Neural progenitor cell (in vitro differentiated cells): ENCODE results near the gene SON. TPM values are rescaled to one million over a fixed set of nuclear protein-coding genes. Genes with fewer than 3 reads are reported as not detected.
"Not testable (repeated sequence)": the region's sequence is repeated elsewhere in the genome, so short reads cannot be mapped to it uniquely, and the experiment has no call there.

Experiments used
- DNase-seq: peaks from one replicate; pipeline ENCODE4 v3.0.0-alpha.2; 2016; ENCODE audit warnings: low spot score
- H2AFZ ChIP-seq: fragments of 200-600 bp; sonication (generic); replicated peaks from 2 replicates; pipeline ENCODE4 v1.6.1; 2016; ENCODE audit warnings: antibody characterized with exemption
- H3F3A ChIP-seq: fragments of 200-600 bp; sonication (generic); 2 replicates; pipeline ENCODE4 v1.6.1; 2016; ENCODE audit warnings: antibody characterized with exemption, low read depth
- H3K27ac ChIP-seq: fragments of 200-600 bp; sonication (generic); 2 replicates; pipeline ENCODE4 v1.5.1; 2016; ENCODE audit warnings: mild to moderate bottlenecking
- H3K27me3 ChIP-seq: fragments of 200-600 bp; sonication (generic); 2 replicates; pipeline ENCODE4 v1.6.1; 2016; ENCODE audit warnings: mild to moderate bottlenecking, moderate library complexity
- H3K36me3 ChIP-seq: fragments of 200-600 bp; sonication (generic); 2 replicates; pipeline ENCODE4 v1.5.1; 2016
- H3K4me1 ChIP-seq: fragments of 200-600 bp; sonication (generic); 2 replicates; pipeline ENCODE4 v1.6.1; 2016; ENCODE audit warnings: mixed run types
- H3K4me2 ChIP-seq: fragments of 200-600 bp; sonication (generic); 2 replicates; pipeline ENCODE4 v1.6.1; 2016
- H3K4me3 ChIP-seq: fragments of 200-600 bp; sonication (generic); 2 replicates; pipeline ENCODE4 v1.5.1; 2016
- H3K79me2 ChIP-seq: fragments of 200-600 bp; sonication (generic); 2 replicates; pipeline ENCODE4 v1.6.1; 2016; ENCODE audit warnings: low read depth
- H3K9ac ChIP-seq: fragments of 200-600 bp; sonication (generic); 2 replicates; pipeline ENCODE4 v1.6.1; 2016
- H3K9me3 ChIP-seq: fragments of 200-600 bp; sonication (generic); 2 replicates; pipeline ENCODE4 v1.5.1; 2016; ENCODE audit warnings: low read depth
- H4K20me1 ChIP-seq: fragments of 200-600 bp; sonication (generic); 2 replicates; pipeline ENCODE4 v1.6.1; 2016; ENCODE audit warnings: low read depth
- H3K27ac Mint-ChIP-seq: 3 replicates; pipeline ENCODE4 v1.8.0; 2021; ENCODE audit warnings: mixed read lengths
- H3K27me3 Mint-ChIP-seq: 2 replicates; pipeline ENCODE4 v1.8.0; 2022; ENCODE audit warnings: low read depth, mild to moderate bottlenecking, inconsistent platforms, moderate library complexity, mixed read lengths; ENCODE audit not compliant: insufficient read depth
- H3K36me3 Mint-ChIP-seq: 3 replicates; pipeline ENCODE4 v1.8.0; 2021; ENCODE audit warnings: mixed read lengths
- H3K4me1 Mint-ChIP-seq: 3 replicates; pipeline ENCODE4 v1.8.0; 2021; ENCODE audit warnings: mixed read lengths
- H3K4me3 Mint-ChIP-seq: 3 replicates; pipeline ENCODE4 v1.8.0; 2021; ENCODE audit warnings: mild to moderate bottlenecking, moderate library complexity, mixed read lengths
- H3K9me3 Mint-ChIP-seq: 3 replicates; pipeline ENCODE4 v1.8.0; 2020; ENCODE audit warnings: mixed read lengths
- CTCF ChIP-seq: fragments of 200-600 bp; sonication (generic); IDR thresholded peaks from 2 replicates; pipeline ENCODE4 v1.5.1; 2017; ENCODE audit warnings: antibody characterized with exemption, mild to moderate bottlenecking
- EZH2 ChIP-seq: fragments of 200-600 bp; sonication (generic); IDR thresholded peaks from 2 replicates; pipeline ENCODE4 v1.6.1; 2017; ENCODE audit warnings: antibody characterized with exemption, mild to moderate bottlenecking, moderate library complexity
- EZH2phosphoT487 ChIP-seq: fragments of 200-600 bp; sonication (generic); IDR thresholded peaks from 2 replicates; pipeline ENCODE4 v1.6.1; 2017; ENCODE audit warnings: antibody characterized with exemption
- total RNA-seq: library from RNA; depleted of rRNA; stranded (reverse); fragments of >200 nt; gene quantifications from 2 replicates; pipeline ENCODE4 v1.2.3, GENCODE V29; 2015; ENCODE audit warnings: low replicate concordance

The SON gene
- total RNA-seq, 1 donor from 2014 or later = 200 TPM

- Histone ChIP-seq H3K4me2 (no peak overlapping the region), H4K20me1 (no peaks in the 10 kb centered on the region), H3K36me3 (no peaks in the 10 kb centered on the region), H3K27me3 (no peaks in the 10 kb centered on the region), H3K79me2 (no peaks in the 10 kb centered on the region), H3K9me3 (no peaks in the 10 kb centered on the region), H3F3A (no peaks in the 10 kb centered on the region), H3K4me1 (no peaks in the 10 kb centered on the region), H3K4me3 (no peak overlapping the region), H3K9ac (no peak overlapping the region), H2AFZ (peak overlapping the region; percentile 50), H3K27ac (no peak overlapping the region)
- no peak overlapping the region for H3K27ac Mint-ChIP-seq
- peaks cover 9% of the 10 kb centered on the region for H3K27me3 Mint-ChIP-seq
- TF ChIP-seq EZH2 (no peak), EZH2phosphoT487 (no peak), CTCF (no peak)
- DNase-seq = no peak
- H3K36me3 Mint-ChIP-seq = no peaks in the 10 kb centered on the region
- H3K4me1 Mint-ChIP-seq = peaks cover 6% of the 10 kb centered on the region
- peak overlapping the region; percentile 16 for H3K4me3 Mint-ChIP-seq
- H3K9me3 Mint-ChIP-seq = no peaks in the 10 kb centered on the region
Observed at GRCh38 chr21:33496345-33496744, 46.5 kb upstream of the SON start.

- H3F3A ChIP-seq = peaks cover 4% of the 10 kb centered on the region
- no peak overlapping the region for H3K27ac ChIP-seq
- H3K79me2 ChIP-seq = no peaks in the 10 kb centered on the region
- Mint-ChIP-seq H3K36me3 (peaks cover 29% of the 10 kb centered on the region), H3K4me3 (no peak overlapping the region), H3K4me1 (no peaks in the 10 kb centered on the region), H3K9me3 (no peaks in the 10 kb centered on the region), H3K27ac (no peak overlapping the region), H3K27me3 (no peaks in the 10 kb centered on the region)
- H3K36me3 ChIP-seq = peaks cover 15% of the 10 kb centered on the region
- H3K4me2 ChIP-seq = no peak overlapping the region
- H3K27me3 ChIP-seq = no peaks in the 10 kb centered on the region
- H4K20me1 ChIP-seq = no peaks in the 10 kb centered on the region
- no peak for DNase-seq
- no peak overlapping the region for H3K4me3 ChIP-seq
- TF ChIP-seq CTCF (no peak), EZH2 (no peak), EZH2phosphoT487 (no peak)
- H3K9me3 ChIP-seq = no peaks in the 10 kb centered on the region
- no peaks in the 10 kb centered on the region for H3K4me1 ChIP-seq
- no peak overlapping the region for H3K9ac ChIP-seq
- H2AFZ ChIP-seq = no peak overlapping the region
Observed at GRCh38 chr21:33505833-33506232, 37.0 kb upstream of the SON start.

GRCh38 chr21:33507003-33507402 is 35.8 kb upstream of the SON start:
- not testable (repeated sequence) for DNase-seq, H3K9ac ChIP-seq, H3K27me3 ChIP-seq, H3F3A ChIP-seq, H3K4me3 Mint-ChIP-seq, H3K4me2 ChIP-seq, H3K4me1 ChIP-seq, H3K9me3 ChIP-seq, H4K20me1 ChIP-seq, H2AFZ ChIP-seq, H3K79me2 ChIP-seq, H3K27ac ChIP-seq, H3K4me1 Mint-ChIP-seq, H3K27ac Mint-ChIP-seq, H3K4me3 ChIP-seq, H3K9me3 Mint-ChIP-seq, H3K27me3 Mint-ChIP-seq
- peaks cover 38% of the 10 kb centered on the region for H3K36me3 Mint-ChIP-seq
- peaks cover 18% of the 10 kb centered on the region for H3K36me3 ChIP-seq

- TF ChIP-seq EZH2phosphoT487 = no peak
- TF ChIP-seq CTCF = no peak
- no peak for TF ChIP-seq EZH2
Observed at GRCh38 chr21:33510826-33511225, 32.0 kb upstream of the SON start.

More at GRCh38 chr21:33510826-33511225, 32.0 kb upstream of the SON start:
- peaks cover 4% of the 10 kb centered on the region for H3F3A ChIP-seq
- H3K9ac ChIP-seq = no peak overlapping the region
- no peak for DNase-seq
- H3K4me1 ChIP-seq = no peaks in the 10 kb centered on the region
- no peak overlapping the region for H2AFZ ChIP-seq
- no peaks in the 10 kb centered on the region for H3K27me3 Mint-ChIP-seq
- H3K27me3 ChIP-seq = no peaks in the 10 kb centered on the region
- no peak overlapping the region for H3K4me3 Mint-ChIP-seq
- no peak overlapping the region for H3K4me2 ChIP-seq
- H4K20me1 ChIP-seq = no peaks in the 10 kb centered on the region
- no peaks in the 10 kb centered on the region for H3K4me1 Mint-ChIP-seq
- H3K4me3 ChIP-seq = no peak overlapping the region
- no peak overlapping the region for H3K27ac ChIP-seq
- H3K27ac Mint-ChIP-seq = no peak overlapping the region
- H3K36me3 ChIP-seq = peaks cover 15% of the 10 kb centered on the region
- no peaks in the 10 kb centered on the region for H3K9me3 ChIP-seq
- no peaks in the 10 kb centered on the region for H3K79me2 ChIP-seq
- no peaks in the 10 kb centered on the region for H3K9me3 Mint-ChIP-seq
- H3K36me3 Mint-ChIP-seq = peaks cover 37% of the 10 kb centered on the region
